A549 treated with AZD9567 at 1 μM for 4 hours (cell line): ENCODE results near the gene HAO1. TPM values are rescaled to one million over a fixed set of nuclear protein-coding genes. Genes with fewer than 3 reads are reported as not detected.

Source experiments
- total RNA-seq: library from RNA; stranded (reverse); fragments of 200-300 nt; extraction: Qiagen RNA extraction; gene quantifications from 5 replicates; pipeline ENCODE4 v1.2.3, GENCODE V29; 2022; ENCODE audit not compliant: insufficient read depth

HAO1 gene
- total RNA-seq: not detected in 5 replicates

GRCh38 chr20:7940341-7940740, at the start of gene HAO1:
HAO1 (minus strand) TSS chr20:7940458; CDS start chr20:7940422, 36 bp downstream.

Other genes starting within 250 kb of the HAO1 start
- gene TMX4, start 79.3 kb upstream of the HAO1 start, total RNA-seq: 14.0 to 16.6 TPM (median 15.6 TPM) in 5 replicates
- 0.37 to 1.0 TPM (median 0.74 TPM) in 4 of 5 replicates, not detected in the other for gene PLCB1, start 191.8 kb upstream of the HAO1 start, total RNA-seq